PC-3 (cell line): ENCODE measurements around the gene ARFIP1.

Experiments used
- CTCF ChIP-seq: fragments of 300-600 bp; sonication (generic); conservative IDR thresholded peaks from 2 replicates; pipeline ENCODE4 v1.5.1; 2017; ENCODE audit warnings: antibody characterized with exemption, low read depth, mild to moderate bottlenecking, low read length
- EZH2 ChIP-seq: fragments of 300-600 bp; sonication (generic); IDR thresholded peaks from one replicate; pipeline ENCODE4 v1.6.1; 2017; ENCODE audit warnings: antibody characterized with exemption, mild to moderate bottlenecking, low read length; ENCODE audit not compliant: unreplicated experiment
- EZH2phosphoT487 ChIP-seq: fragments of 300-600 bp; sonication (generic); IDR thresholded peaks from 2 replicates; pipeline ENCODE4 v1.6.1; 2018; ENCODE audit warnings: mild to moderate bottlenecking, antibody characterized with exemption, low read length, borderline replicate concordance

- TF ChIP-seq CTCF (peak; percentile 70), EZH2 (no peak), EZH2phosphoT487 (no peak)
Observed at GRCh38 chr4:152735396-152735859, 44.3 kb upstream of the ARFIP1 start.
